Brain microvascular endothelial cell (primary cell): ENCODE data around the gene TAS2R1.

Source experiments
- DNase-seq: peaks from one replicate; pipeline ENCODE4 v3.0.0-alpha.2; 2020
- H3K27ac ChIP-seq: fragments of 250-450 bp; sonication (Bioruptor Pico); 2 replicates; pipeline ENCODE4 v1.5.1; 2020; ENCODE audit warnings: mild to moderate bottlenecking, moderate library complexity
- H3K27me3 ChIP-seq: fragments of 250-450 bp; sonication (Bioruptor Pico); replicated peaks from 2 replicates; pipeline ENCODE4 v1.5.1; 2020; ENCODE audit warnings: mild to moderate bottlenecking
- H3K36me3 ChIP-seq: fragments of 250-450 bp; sonication (Bioruptor Pico); replicated peaks from 2 replicates; pipeline ENCODE4 v1.5.1; 2020; ENCODE audit warnings: mild to moderate bottlenecking
- H3K4me3 ChIP-seq: 2 replicates; pipeline ENCODE4 v1.5.1; 2011; ENCODE audit warnings: low read depth, mild to moderate bottlenecking, control low read depth, low read length, moderate library complexity
- CTCF ChIP-seq: IDR thresholded peaks from 2 replicates; pipeline ENCODE4 v1.5.1; 2011; ENCODE audit warnings: low read depth, mild to moderate bottlenecking, moderate library complexity, low read length, control low read depth, inconsistent platforms; ENCODE audit errors: missing control alignments
- in situ Hi-C: cut with HindIII; loops from 2 replicates; pipeline ENCODE4 v1.10.0; 2017; ENCODE audit warnings: low sequenced_read_pairs, low pct_ligation_motif_present

The TAS2R1 gene

GRCh38 chr5:9657819-9658218, 27.7 kb upstream of the TAS2R1 start:
- DNase-seq: no peak
- no peak for TF ChIP-seq CTCF
- Histone ChIP-seq H3K27me3 (no peaks in the 10 kb centered on the region), H3K36me3 (no peaks in the 10 kb centered on the region), H3K4me3 (no peak overlapping the region), H3K27ac (no peak overlapping the region)
- in situ Hi-C loops: no loop called here

- H3K27ac ChIP-seq: peak overlapping the region; percentile 91
- H3K4me3 ChIP-seq: no peak overlapping the region
- H3K36me3 ChIP-seq: no peaks in the 10 kb centered on the region
- in situ Hi-C loops: no loop called here
- H3K27me3 ChIP-seq: no peaks in the 10 kb centered on the region
- no peak for TF ChIP-seq CTCF
- DNase-seq: no peak
These were observed 25.5 kb upstream of the TAS2R1 start for GRCh38 chr5:9655641-9656040.

GRCh38 chr5:9654886-9655285, 24.7 kb upstream of the TAS2R1 start:
- no peaks in the 10 kb centered on the region for H3K27me3 ChIP-seq
- no peaks in the 10 kb centered on the region for H3K36me3 ChIP-seq
- in situ Hi-C loops: no loop called here
- peak overlapping the region; percentile 91 for H3K27ac ChIP-seq
- TF ChIP-seq CTCF: no peak
- H3K4me3 ChIP-seq: no peak overlapping the region
- DNase-seq: peak; percentile 76

GRCh38 chr5:9653811-9654210, 23.7 kb upstream of the TAS2R1 start:
- no peak for TF ChIP-seq CTCF
- peak; percentile 98 for DNase-seq
- H3K4me3 ChIP-seq: no peak overlapping the region
- peak overlapping the region; percentile 91 for H3K27ac ChIP-seq
- in situ Hi-C loops: no loop called here
- H3K27me3 ChIP-seq: no peaks in the 10 kb centered on the region
- H3K36me3 ChIP-seq: no peaks in the 10 kb centered on the region

- Histone ChIP-seq H3K36me3 (no peaks in the 10 kb centered on the region), H3K27me3 (no peaks in the 10 kb centered on the region), H3K4me3 (no peak overlapping the region), H3K27ac (peak overlapping the region; percentile 91)
- TF ChIP-seq CTCF: no peak
- in situ Hi-C loops: no loop called here
- no peak for DNase-seq
These were observed 22.9 kb upstream of the TAS2R1 start for GRCh38 chr5:9653061-9653460.

GRCh38 chr5:9652295-9652694, 22.1 kb upstream of the TAS2R1 start:
- TF ChIP-seq CTCF: no peak
- in situ Hi-C loops: no loop called here

More at GRCh38 chr5:9652295-9652694, 22.1 kb upstream of the TAS2R1 start:
- H3K36me3 ChIP-seq: no peaks in the 10 kb centered on the region
- H3K4me3 ChIP-seq: no peak overlapping the region
- no peaks in the 10 kb centered on the region for H3K27me3 ChIP-seq
- no peak for DNase-seq
- H3K27ac ChIP-seq: no peak overlapping the region
